Measurements from ENCODE around the gene TBX20. TPM values are rescaled to one million over a fixed set of nuclear protein-coding genes. Genes with fewer than 3 reads are reported as not detected.
"Not testable (repeated sequence)": the region's sequence is repeated elsewhere in the genome, so short reads cannot be mapped to it uniquely, and the experiment has no call there.

The TBX20 gene
- total RNA-seq, 1 donor from 2014 or later, result 1.3 TPM

DNA sequence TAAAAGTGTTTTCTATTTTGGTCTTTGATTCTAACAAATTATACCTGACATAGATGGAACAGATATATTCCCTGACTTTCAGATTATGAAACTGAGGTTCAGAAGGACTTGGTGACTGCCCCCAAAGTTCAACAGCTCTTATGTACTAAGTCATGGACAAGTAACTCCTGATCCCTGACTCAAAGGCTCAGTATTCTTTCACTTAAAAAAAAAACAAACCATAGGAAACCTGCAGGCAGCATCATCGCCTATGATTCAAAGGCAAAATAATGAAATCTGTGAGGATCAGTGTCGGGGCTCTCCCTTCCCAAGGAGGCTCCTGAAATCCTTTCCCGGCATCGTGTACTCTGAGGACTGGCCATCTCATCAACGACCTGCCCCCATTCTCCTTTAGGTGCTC, 49.9 kb downstream of the TBX20 start:
- H3K9ac ChIP-seq (ENCODE audit: low read length); H3K4me2 ChIP-seq (ENCODE audit: low read length); FAIRE-seq; H3K4me1 ChIP-seq (ENCODE audit: insufficient read depth, low read length); H3K27me3 Mint-ChIP-seq (ENCODE audit: low read depth, unreplicated experiment); H4K20me1 ChIP-seq (ENCODE audit: insufficient read depth, low read length); DNase-seq (ENCODE audit: low read depth); H3K4me1 Mint-ChIP-seq (ENCODE audit: low read depth, unreplicated experiment); H3K36me3 ChIP-seq (ENCODE audit: insufficient read depth, low read length); H3K79me2 ChIP-seq (ENCODE audit: insufficient read depth, low read length); H3K27ac ChIP-seq (ENCODE audit: low read depth, low read length); H2AFZ ChIP-seq (ENCODE audit: low read depth, low read length); H3K27ac Mint-ChIP-seq (ENCODE audit: unreplicated experiment); H3K9me3 ChIP-seq (ENCODE audit: insufficient read depth, low read depth, low read length); H3K27me3 ChIP-seq (ENCODE audit: insufficient read depth, low read length); H3K9me3 Mint-ChIP-seq (ENCODE audit: unreplicated experiment); H3K4me3 ChIP-seq (ENCODE audit: insufficient read depth, low read depth, low read length); H3K36me3 Mint-ChIP-seq (ENCODE audit: low read depth, unreplicated experiment); H3K4me3 Mint-ChIP-seq (ENCODE audit: unreplicated experiment): not testable (repeated sequence)

- not testable (repeated sequence) for H2AFZ ChIP-seq (ENCODE audit: low read depth, low read length); H3K36me3 Mint-ChIP-seq (ENCODE audit: low read depth, unreplicated experiment); FAIRE-seq; H3K9ac ChIP-seq (ENCODE audit: low read length); H3K27ac ChIP-seq (ENCODE audit: low read depth, low read length); H3K9me3 ChIP-seq (ENCODE audit: insufficient read depth, low read depth, low read length); H3K4me2 ChIP-seq (ENCODE audit: low read length); H4K20me1 ChIP-seq (ENCODE audit: insufficient read depth, low read length); H3K4me1 ChIP-seq (ENCODE audit: insufficient read depth, low read length); DNase-seq (ENCODE audit: low read depth); H3K4me3 Mint-ChIP-seq (ENCODE audit: unreplicated experiment); H3K27me3 ChIP-seq (ENCODE audit: insufficient read depth, low read length); H3K36me3 ChIP-seq (ENCODE audit: insufficient read depth, low read length); H3K27ac Mint-ChIP-seq (ENCODE audit: unreplicated experiment); H3K79me2 ChIP-seq (ENCODE audit: insufficient read depth, low read length); H3K27me3 Mint-ChIP-seq (ENCODE audit: low read depth, unreplicated experiment); H3K9me3 Mint-ChIP-seq (ENCODE audit: unreplicated experiment); H3K4me3 ChIP-seq (ENCODE audit: insufficient read depth, low read depth, low read length); H3K4me1 Mint-ChIP-seq (ENCODE audit: low read depth, unreplicated experiment)
Observed at GRCh38 chr7:35202353-35202752, 51.5 kb downstream of the TBX20 start.

DNA sequence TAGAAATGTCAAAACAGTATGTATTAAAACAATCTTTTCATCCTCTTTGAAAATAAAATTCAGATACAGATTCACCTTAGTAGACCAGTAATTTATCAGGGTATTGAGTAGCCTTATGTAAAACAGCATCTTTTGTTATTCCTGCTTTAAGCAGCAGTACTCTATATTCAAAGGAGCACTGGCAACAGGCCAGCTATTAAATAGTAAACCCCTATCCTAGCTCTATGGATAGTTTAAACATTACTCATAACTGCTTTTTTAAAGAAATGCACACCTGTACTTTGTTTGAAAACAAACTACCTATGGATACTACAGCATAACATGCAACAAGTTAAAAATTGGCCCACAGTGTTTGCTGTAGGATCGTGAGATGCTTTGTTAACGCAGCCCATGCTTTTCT, 53.7 kb downstream of the TBX20 start:
- not testable (repeated sequence) for H3K36me3 ChIP-seq (ENCODE audit: insufficient read depth, low read length); H3K4me1 Mint-ChIP-seq (ENCODE audit: low read depth, unreplicated experiment); H2AFZ ChIP-seq (ENCODE audit: low read depth, low read length); H3K79me2 ChIP-seq (ENCODE audit: insufficient read depth, low read length); H3K9me3 ChIP-seq (ENCODE audit: insufficient read depth, low read depth, low read length); H3K4me2 ChIP-seq (ENCODE audit: low read length); H3K27me3 Mint-ChIP-seq (ENCODE audit: low read depth, unreplicated experiment); H3K27me3 ChIP-seq (ENCODE audit: insufficient read depth, low read length); H4K20me1 ChIP-seq (ENCODE audit: insufficient read depth, low read length); DNase-seq (ENCODE audit: low read depth); H3K4me3 ChIP-seq (ENCODE audit: insufficient read depth, low read depth, low read length); H3K4me1 ChIP-seq (ENCODE audit: insufficient read depth, low read length); H3K36me3 Mint-ChIP-seq (ENCODE audit: low read depth, unreplicated experiment); H3K4me3 Mint-ChIP-seq (ENCODE audit: unreplicated experiment); H3K9me3 Mint-ChIP-seq (ENCODE audit: unreplicated experiment); H3K27ac Mint-ChIP-seq (ENCODE audit: unreplicated experiment); H3K27ac ChIP-seq (ENCODE audit: low read depth, low read length); H3K9ac ChIP-seq (ENCODE audit: low read length)
- FAIRE-seq, result peak; percentile 39

DNA sequence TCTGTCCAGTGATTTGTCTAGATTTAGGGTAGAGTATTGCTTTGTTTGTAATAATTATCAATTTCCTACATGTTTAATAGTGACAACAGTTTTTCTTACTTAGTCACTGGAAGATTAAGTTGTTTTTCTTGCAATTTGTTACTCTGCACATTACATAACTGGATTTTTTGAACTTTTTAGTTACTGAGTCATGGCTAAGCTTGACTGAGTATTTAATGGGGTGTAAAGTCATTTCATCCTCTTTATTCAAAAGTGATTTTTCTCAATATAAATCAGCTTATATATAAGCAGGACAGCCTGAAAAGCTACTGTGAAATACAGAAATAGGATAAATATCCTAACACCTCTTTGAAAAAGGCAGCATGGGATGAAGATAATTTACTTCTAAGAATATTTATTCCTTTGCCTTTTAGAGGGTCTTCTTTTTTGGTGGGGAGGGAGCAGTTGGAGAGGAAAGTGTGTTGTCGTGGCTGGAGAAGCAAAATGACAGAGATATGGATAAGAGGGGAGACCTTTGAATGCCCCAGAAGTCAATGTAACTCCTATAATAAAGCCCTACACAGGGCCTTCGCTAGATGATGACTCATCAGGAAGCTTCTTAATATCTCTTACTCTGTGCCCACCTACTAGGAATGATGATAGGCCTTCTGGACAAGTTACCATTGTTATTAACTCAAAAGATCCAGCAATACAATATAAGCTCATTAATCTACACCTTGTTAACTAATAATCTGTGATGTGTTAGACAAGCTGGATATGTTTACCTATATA, 55.3 kb downstream of the TBX20 start:
- peak overlapping the region; percentile 42 for H3K27ac Mint-ChIP-seq (ENCODE audit: unreplicated experiment)
- not testable (repeated sequence) for H2AFZ ChIP-seq (ENCODE audit: low read depth, low read length); H3K36me3 ChIP-seq (ENCODE audit: insufficient read depth, low read length); H3K36me3 Mint-ChIP-seq (ENCODE audit: low read depth, unreplicated experiment); H3K4me3 Mint-ChIP-seq (ENCODE audit: unreplicated experiment); H3K9me3 ChIP-seq (ENCODE audit: insufficient read depth, low read depth, low read length); H3K9ac ChIP-seq (ENCODE audit: low read length); H3K4me3 ChIP-seq (ENCODE audit: insufficient read depth, low read depth, low read length); H4K20me1 ChIP-seq (ENCODE audit: insufficient read depth, low read length); H3K4me1 Mint-ChIP-seq (ENCODE audit: low read depth, unreplicated experiment); H3K4me1 ChIP-seq (ENCODE audit: insufficient read depth, low read length); H3K79me2 ChIP-seq (ENCODE audit: insufficient read depth, low read length); H3K27me3 ChIP-seq (ENCODE audit: insufficient read depth, low read length); H3K9me3 Mint-ChIP-seq (ENCODE audit: unreplicated experiment); H3K27me3 Mint-ChIP-seq (ENCODE audit: low read depth, unreplicated experiment)
- H3K27ac ChIP-seq (ENCODE audit: low read depth, low read length), result peak overlapping the region; percentile 41
- peak overlapping the region; percentile 68 for H3K4me2 ChIP-seq (ENCODE audit: low read length)
- FAIRE-seq, result peak; percentile 45
- peak; percentile 74 for DNase-seq (ENCODE audit: low read depth)

DNA sequence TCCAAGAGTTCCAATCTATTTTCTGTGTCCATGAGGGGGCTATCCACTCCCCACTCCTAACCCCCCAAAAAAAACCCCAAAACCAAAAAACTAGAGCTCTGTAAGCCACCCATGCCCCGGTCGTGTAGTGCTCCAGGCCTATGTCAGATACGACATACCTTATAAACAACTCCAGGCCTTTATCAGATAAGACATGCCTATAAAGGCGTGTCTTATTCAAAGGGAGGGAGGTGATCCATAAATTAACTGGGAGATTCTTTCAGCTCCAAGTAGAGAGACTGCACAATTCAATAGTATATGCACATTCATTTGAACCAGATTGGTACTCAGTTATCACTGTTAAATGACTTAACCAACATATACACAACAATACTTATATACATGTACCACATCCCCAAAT, 62.3 kb downstream of the TBX20 start:
- H3K27ac ChIP-seq (ENCODE audit: low read depth, low read length); H3K9me3 ChIP-seq (ENCODE audit: insufficient read depth, low read depth, low read length); H3K36me3 Mint-ChIP-seq (ENCODE audit: low read depth, unreplicated experiment); H3K9ac ChIP-seq (ENCODE audit: low read length); FAIRE-seq; H3K4me3 Mint-ChIP-seq (ENCODE audit: unreplicated experiment); H3K4me3 ChIP-seq (ENCODE audit: insufficient read depth, low read depth, low read length); H3K79me2 ChIP-seq (ENCODE audit: insufficient read depth, low read length); DNase-seq (ENCODE audit: low read depth); H3K27ac Mint-ChIP-seq (ENCODE audit: unreplicated experiment); H3K4me1 ChIP-seq (ENCODE audit: insufficient read depth, low read length); H3K27me3 Mint-ChIP-seq (ENCODE audit: low read depth, unreplicated experiment); H3K27me3 ChIP-seq (ENCODE audit: insufficient read depth, low read length); H3K36me3 ChIP-seq (ENCODE audit: insufficient read depth, low read length); H3K9me3 Mint-ChIP-seq (ENCODE audit: unreplicated experiment); H3K4me1 Mint-ChIP-seq (ENCODE audit: low read depth, unreplicated experiment); H3K4me2 ChIP-seq (ENCODE audit: low read length); H4K20me1 ChIP-seq (ENCODE audit: insufficient read depth, low read length); H2AFZ ChIP-seq (ENCODE audit: low read depth, low read length): not testable (repeated sequence)

DNA sequence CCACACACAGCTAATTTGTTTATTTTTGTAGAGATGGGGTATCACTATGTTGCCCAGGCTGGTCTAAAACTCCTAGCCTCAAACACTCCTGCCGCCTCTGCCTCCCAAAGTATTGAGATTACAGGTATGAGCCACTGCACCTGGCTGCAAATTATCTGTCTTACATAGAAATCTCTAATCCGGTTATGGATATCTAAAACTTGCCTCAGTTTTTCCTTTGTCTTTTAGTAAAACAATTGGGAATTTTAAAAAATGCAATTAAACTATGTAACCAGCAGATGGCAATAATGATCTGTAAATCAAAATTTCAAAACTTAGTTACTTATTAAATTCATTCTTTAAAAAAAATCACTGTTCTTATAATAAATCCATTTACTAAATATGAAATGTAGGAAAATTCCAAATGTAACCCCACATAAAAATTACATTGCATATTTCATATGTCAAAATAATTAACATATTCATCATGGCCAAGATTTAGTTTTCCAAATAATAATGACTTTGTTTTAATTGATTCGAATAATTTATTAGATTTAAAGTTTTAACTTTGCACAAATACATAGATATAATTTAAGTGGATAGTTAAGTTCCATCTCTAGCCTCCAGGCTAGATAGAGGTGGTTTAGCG, 63.6 kb downstream of the TBX20 start:
- H3K27me3 ChIP-seq (ENCODE audit: insufficient read depth, low read length); H3K27ac Mint-ChIP-seq (ENCODE audit: unreplicated experiment); H3K4me2 ChIP-seq (ENCODE audit: low read length); H3K9ac ChIP-seq (ENCODE audit: low read length); FAIRE-seq; H3K27ac ChIP-seq (ENCODE audit: low read depth, low read length); H3K4me3 Mint-ChIP-seq (ENCODE audit: unreplicated experiment); H4K20me1 ChIP-seq (ENCODE audit: insufficient read depth, low read length); H3K36me3 ChIP-seq (ENCODE audit: insufficient read depth, low read length); H2AFZ ChIP-seq (ENCODE audit: low read depth, low read length); H3K9me3 Mint-ChIP-seq (ENCODE audit: unreplicated experiment); H3K4me1 ChIP-seq (ENCODE audit: insufficient read depth, low read length); H3K36me3 Mint-ChIP-seq (ENCODE audit: low read depth, unreplicated experiment); DNase-seq (ENCODE audit: low read depth); H3K9me3 ChIP-seq (ENCODE audit: insufficient read depth, low read depth, low read length); H3K79me2 ChIP-seq (ENCODE audit: insufficient read depth, low read length); H3K4me3 ChIP-seq (ENCODE audit: insufficient read depth, low read depth, low read length); H3K4me1 Mint-ChIP-seq (ENCODE audit: low read depth, unreplicated experiment): not testable (repeated sequence)
- peaks cover 11% of the 10 kb centered on the region for H3K27me3 Mint-ChIP-seq (ENCODE audit: low read depth, unreplicated experiment)

Measured in astrocyte (in vitro differentiated cells and primary cell).